Hypothalamus (tissue), 51 donors: Measurements from ENCODE around the gene NSF.
"Not testable (repeated sequence)": the region's sequence is repeated elsewhere in the genome, so short reads cannot be mapped to it uniquely, and the experiment has no call there.

ENCODE experiments used
- DNase-seq, 51 donors: peaks; one replicate each; lab custom pipeline; 2025; lab: John Stamatoyannopoulos, UW

Gene NSF

DNA sequence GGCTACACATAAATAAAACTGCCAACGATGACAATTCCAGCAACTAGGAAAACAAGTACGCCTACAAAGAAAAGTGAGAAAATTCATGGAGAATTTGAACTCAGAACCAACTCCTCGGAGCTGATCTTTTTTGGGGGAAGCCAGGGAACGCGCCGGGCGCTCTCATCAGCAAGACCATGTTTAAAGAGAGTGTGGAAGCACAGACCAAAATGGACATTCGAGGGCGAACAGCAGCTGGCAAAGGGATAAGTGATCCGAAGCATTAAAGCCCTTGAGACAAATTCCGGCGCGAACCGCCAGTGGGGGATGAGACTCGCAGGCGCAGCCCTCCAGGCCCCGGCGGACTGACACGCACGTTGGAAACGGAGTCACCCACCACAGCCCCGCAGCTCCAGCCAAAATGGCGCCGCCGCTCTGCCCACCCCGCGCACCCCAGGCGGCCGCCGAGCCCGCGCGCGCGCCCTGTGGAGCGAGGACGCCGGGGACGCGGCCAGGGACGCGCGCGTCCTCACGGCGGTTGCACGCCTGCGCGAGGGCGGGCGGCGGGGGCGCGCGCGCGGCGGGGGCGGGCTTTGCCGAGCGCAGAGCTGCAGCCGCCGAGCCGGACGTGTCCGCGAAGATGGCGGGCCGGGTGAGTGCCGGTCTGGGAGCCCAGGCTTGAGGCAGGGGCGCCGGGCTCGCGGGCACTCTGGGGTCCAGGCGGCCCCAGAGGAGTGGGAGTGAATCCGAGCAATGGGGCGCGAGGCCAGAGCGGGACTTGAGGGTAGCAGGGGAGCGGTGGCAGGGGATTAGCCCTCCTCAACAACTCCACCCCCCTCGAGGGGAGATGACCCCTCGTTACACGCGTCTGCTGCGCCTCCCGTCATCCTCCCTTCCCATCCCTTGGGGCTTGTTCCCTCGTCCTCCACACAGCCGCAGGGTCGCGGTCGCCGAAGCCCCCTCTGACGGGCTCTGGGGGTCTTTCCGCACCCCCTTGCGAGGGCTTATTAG lies at the start of gene NSF:
Gene NSF, plus strand, starts transcription at position 513 of the 990 bp plus-strand sequence. Its CDS starts 107 bp downstream, at position 620.
- DNase-seq: not testable (repeated sequence)

DNA sequence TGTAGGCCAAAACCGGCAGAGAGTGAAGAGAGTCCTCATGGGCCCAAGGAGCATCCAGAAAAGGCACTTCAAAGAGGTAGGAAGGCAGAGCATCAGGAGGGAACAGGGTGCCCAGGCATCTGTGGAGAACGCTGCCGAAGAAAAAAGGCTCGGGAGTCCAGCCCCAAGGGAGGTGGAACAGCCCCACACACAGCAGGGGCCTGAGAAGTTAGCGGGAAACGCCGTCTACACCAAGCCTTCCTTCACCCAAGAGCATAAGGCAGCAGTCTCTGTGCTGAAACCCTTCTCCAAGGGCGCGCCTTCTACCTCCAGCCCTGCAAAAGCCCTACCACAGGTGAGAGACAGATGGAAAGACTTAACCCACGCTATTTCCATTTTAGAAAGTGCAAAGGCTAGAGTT lies 41.9 kb upstream of the NSF start:
- not testable (repeated sequence) for DNase-seq

DNA sequence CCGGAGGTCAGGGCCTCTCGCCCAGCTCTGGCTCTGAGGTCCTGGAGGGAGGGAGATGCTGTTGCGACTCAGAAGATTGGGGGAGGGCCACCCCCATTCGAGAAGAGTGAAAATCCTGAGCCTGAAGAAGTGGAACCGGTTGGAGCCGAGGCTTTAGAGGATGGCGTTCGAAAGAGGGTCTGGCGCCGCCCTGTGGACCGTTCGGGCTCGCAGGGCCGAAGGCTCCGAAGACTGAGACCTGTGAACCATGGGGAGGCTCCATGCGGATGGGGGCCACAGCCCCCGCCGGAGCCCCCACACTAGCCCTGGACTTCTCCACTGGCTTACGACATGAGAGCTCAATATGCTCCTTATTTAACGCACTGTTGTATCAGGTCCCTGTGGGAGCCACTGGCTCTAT lies 31.3 kb upstream of the NSF start:
- DNase-seq: not testable (repeated sequence)

DNA sequence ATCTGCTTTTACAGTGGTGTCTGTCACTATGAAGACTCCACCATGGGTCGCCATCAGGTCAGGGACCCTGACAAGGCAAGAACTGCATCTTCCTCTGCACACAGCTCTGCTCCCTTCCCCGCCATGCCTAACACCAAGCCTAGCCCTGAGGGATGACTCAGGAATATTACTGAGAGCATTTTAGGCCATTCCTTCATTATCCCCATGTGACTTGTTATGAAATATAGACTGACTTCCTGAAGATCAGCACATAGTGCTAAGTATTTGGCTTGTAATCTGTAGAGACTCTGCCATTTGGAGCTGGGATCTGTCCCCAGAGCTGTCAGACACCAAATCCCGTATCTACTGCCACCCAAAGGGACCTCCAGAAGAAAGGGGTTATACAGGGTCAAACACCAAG lies 30.4 kb upstream of the NSF start:
- not testable (repeated sequence) for DNase-seq

GRCh38 chr17:46566284-46566683 lies 24.2 kb upstream of the NSF start:
- DNase-seq: not testable (repeated sequence)

- not testable (repeated sequence) for DNase-seq
Observed at GRCh38 chr17:46566980-46567379, 23.5 kb upstream of the NSF start.

DNA sequence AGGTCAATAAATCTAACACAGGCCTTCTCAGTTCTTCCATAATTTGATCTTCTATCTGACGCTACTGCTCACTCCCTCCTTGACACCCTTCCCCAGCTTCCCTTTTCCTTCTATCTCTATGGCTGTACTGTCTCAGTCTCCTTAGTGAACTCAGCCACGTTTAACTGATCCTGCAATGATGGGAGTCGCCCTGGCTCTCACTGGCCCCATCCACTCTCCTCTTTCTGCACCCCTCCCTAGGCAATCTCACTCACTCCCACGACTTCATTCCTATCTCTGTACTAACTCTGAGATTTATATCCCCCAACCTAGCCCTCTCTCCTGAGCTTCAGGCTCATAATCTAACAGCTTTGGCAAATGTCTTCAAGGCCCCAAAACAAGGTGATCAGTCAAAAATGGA lies 18.7 kb upstream of the NSF start:
- not testable (repeated sequence) for DNase-seq

- DNase-seq: not testable (repeated sequence)
Observed at GRCh38 chr17:46579083-46580075, 11.1 kb upstream of the NSF start, which contains the start of gene ARL17A. TSS of gene ARL17A (minus strand) at chr17:46579691. CDS start at chr17:46576322, 3,369 bp downstream.

- not testable (repeated sequence) for DNase-seq
Observed at GRCh38 chr17:46580082-46580481, 10.4 kb upstream of the NSF start.

GRCh38 chr17:46585444-46585843 lies 5.0 kb upstream of the NSF start:
- not testable (repeated sequence) for DNase-seq

DNA sequence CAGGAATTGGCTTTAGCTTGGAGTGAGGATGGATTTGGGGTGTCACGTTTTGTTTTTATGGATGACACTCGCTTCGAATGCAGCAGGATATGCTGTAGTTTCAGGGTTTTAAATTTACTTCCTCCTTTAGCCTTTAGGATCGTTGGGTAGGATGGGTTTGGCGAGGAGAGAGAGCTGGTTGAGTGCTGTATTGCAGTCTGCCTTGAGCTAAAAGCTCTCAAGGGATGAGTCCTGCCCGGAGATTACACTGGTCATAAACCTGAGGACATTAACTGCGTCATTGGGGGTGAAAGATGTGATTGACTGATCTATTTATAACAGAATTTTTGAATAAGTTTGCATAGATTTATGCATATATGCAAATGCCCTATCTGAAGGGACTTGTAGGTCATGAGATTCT lies 863 bp downstream of the NSF start:
- DNase-seq: not testable (repeated sequence)

GRCh38 chr17:46598344-46598931 lies 8.0 kb downstream of the NSF start:
- DNase-seq: not testable (repeated sequence)

DNA sequence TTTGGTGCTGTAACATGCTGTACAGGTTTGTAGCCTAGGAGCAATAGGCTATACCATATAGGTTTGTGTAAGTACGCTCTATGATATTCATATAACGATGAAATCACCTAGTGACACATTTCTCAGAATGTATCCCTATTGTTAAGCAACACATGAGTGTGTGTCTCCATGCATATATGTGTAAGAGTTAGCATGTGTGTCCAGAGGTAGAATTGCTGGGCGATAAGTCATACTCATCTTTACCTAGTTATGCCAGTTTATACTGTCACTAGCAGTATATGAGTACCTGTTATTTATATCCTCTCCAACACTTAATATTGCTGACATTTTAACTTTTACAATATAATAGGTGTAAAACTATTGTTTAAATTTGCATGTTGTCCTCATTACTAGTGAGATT lies 10.3 kb downstream of the NSF start:
- DNase-seq: not testable (repeated sequence)

DNA sequence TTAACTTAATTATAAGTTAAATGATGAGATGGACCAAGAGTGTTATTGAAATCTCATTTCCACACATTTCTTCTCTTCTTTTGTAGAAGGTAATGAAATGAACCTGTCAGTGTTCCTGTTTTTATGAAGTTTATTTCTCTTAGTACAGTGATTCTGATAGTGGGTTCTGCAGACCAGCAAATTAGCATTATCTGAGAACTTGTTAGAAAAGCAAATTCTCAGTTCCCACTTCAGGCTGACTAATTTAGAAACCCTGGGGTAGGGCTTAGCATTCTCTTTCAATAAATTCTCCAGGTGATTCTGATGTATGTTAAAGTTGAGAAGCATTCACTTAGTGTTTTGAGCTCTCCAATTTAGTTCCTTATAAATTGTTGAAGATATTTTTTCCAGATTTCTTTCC lies 12.7 kb downstream of the NSF start:
- not testable (repeated sequence) for DNase-seq

GRCh38 chr17:46611304-46611703 lies 20.8 kb downstream of the NSF start:
- DNase-seq: not testable (repeated sequence)

GRCh38 chr17:46613876-46614275 lies 23.4 kb downstream of the NSF start:
- DNase-seq: not testable (repeated sequence)

GRCh38 chr17:46617121-46617520 lies 26.7 kb downstream of the NSF start:
- DNase-seq: not testable (repeated sequence)

DNA sequence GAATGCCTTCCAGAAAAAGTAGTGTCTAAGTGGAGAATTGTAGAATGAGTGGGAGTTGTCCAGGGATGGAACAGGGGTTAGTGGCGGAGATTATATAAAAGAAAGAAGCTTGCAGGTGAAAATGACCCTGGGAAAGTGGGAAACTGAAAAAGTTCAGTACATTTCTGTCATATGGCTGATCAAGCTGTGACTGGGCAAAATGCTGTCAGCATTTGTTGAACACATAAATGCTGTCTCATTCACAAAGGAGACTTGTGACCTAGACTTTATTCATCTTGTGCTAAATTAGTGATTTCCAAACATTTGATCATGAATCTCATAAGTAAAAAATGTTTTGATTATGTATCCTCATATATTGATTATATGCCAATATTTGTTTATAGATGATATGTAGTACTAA lies 28.5 kb downstream of the NSF start:
- DNase-seq: not testable (repeated sequence)

- DNase-seq: not testable (repeated sequence)
Observed at GRCh38 chr17:46623790-46624189, 33.3 kb downstream of the NSF start.

DNA sequence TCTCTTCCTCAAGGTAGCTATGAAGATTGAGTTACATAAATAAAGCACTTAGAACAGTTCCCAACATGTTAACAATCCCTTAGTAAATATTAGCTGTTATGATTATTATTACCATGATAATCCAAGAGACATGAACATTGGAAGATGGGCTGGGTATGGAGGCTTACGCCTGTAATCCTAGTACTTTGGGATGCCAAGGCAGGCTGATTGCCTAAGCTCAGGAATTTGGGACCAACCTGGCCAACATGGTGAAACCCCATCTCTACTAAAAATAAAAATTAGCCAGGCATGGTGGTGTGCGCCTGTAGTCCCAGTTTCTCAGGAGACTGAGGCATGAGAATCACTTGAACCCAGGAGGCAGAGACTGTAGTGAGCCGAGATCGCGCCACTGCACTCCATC lies 34.3 kb downstream of the NSF start:
- not testable (repeated sequence) for DNase-seq
